PC-9 (cell line): ENCODE results near the gene TMTC2. TPM values are rescaled to one million over a fixed set of nuclear protein-coding genes. Genes with fewer than 3 reads are reported as not detected.

Experiments
- BruUV-seq: library from RNA; stranded (reverse); fragments of 400-500 nt; replicated peaks from 2 replicates; lab custom pipeline; 2021; lab: Mats Ljungman, UMichigan
- CTCF ChIA-PET: fragments of 300-600 bp; sonication (Branson Sonifier 250); formaldehyde crosslinking; loops from one replicate; lab custom pipeline; 2022; ENCODE audit warnings: antibody characterized with exemption; lab: Charles Lee
- POLR2A ChIA-PET: fragments of 300-600 bp; sonication (Branson Sonifier 250); formaldehyde crosslinking; loops from one replicate; lab custom pipeline; 2022; ENCODE audit warnings: antibody characterized with exemption; ENCODE audit not compliant: unreplicated experiment; lab: Charles Lee
- DNase-seq, 2 experiments: peaks; one replicate each; pipeline versions ENCODE4 v3.0.0 to v3.0.0-alpha.2; 2015 to 2022; ENCODE audit warnings: mixed read lengths in 1 of 2
- H2AFZ ChIP-seq: fragments of 200-600 bp; sonication (generic); 2 replicates; pipeline ENCODE4 v1.8.1; 2017; ENCODE audit warnings: antibody characterized with exemption
- H3F3A ChIP-seq: fragments of 200-600 bp; sonication (generic); 2 replicates; pipeline ENCODE4 v1.8.1; 2017; ENCODE audit warnings: antibody characterized with exemption, mild to moderate bottlenecking, low read depth; ENCODE audit not compliant: insufficient read depth
- H3K27ac ChIP-seq: fragments of 200-600 bp; sonication (generic); 2 replicates; pipeline ENCODE4 v1.6.1; 2016; ENCODE audit warnings: mixed run types
- H3K27me3 ChIP-seq: fragments of 200-600 bp; sonication (generic); 2 replicates; pipeline ENCODE4 v1.6.1; 2016; ENCODE audit warnings: low read depth, mixed run types; ENCODE audit not compliant: insufficient read depth
- H3K36me3 ChIP-seq: fragments of 200-600 bp; sonication (generic); 2 replicates; pipeline ENCODE4 v1.6.1; 2016; ENCODE audit warnings: low read depth, mixed run types
- H3K4me1 ChIP-seq: fragments of 200-600 bp; sonication (generic); replicated peaks from 2 replicates; pipeline ENCODE4 v1.6.1; 2016; ENCODE audit warnings: mixed run types; ENCODE audit not compliant: insufficient read depth
- H3K4me2 ChIP-seq: fragments of 200-600 bp; sonication (generic); 2 replicates; pipeline ENCODE4 v1.6.1; 2017; ENCODE audit warnings: mixed run types
- H3K4me3 ChIP-seq: fragments of 200-600 bp; sonication (generic); 2 replicates; pipeline ENCODE4 v1.6.1; 2016; ENCODE audit warnings: mixed run types
- H3K79me2 ChIP-seq: fragments of 200-600 bp; sonication (generic); 2 replicates; pipeline ENCODE4 v1.6.1; 2017; ENCODE audit warnings: low read depth, mixed run types
- H3K9me2 ChIP-seq: fragments of 200-600 bp; sonication (generic); 2 replicates; pipeline ENCODE4 v1.8.1; 2017; ENCODE audit warnings: mild to moderate bottlenecking; ENCODE audit not compliant: insufficient read depth
- H3K9me3 ChIP-seq: fragments of 200-600 bp; sonication (generic); 2 replicates; pipeline ENCODE4 v1.8.1; 2016; ENCODE audit warnings: low read depth; ENCODE audit not compliant: insufficient read depth
- H4K20me1 ChIP-seq: fragments of 200-600 bp; sonication (generic); 2 replicates; pipeline ENCODE4 v1.8.1; 2017; ENCODE audit not compliant: insufficient read depth
- EZH2 ChIP-seq: fragments of 200-600 bp; sonication (generic); IDR thresholded peaks from 2 replicates; pipeline ENCODE4 v1.8.0; 2017; ENCODE audit warnings: antibody characterized with exemption, low read depth
- intact Hi-C: fragments of 100-400 bp; cut with micrococcal nuclease; formaldehyde crosslinking; loops from one replicate; pipeline ENCODE4 v1.10.0; 2022; ENCODE audit not compliant: unreplicated experiment
- total RNA-seq: library from RNA; stranded (reverse); gene quantifications from 2 replicates; pipeline ENCODE4 v1.2.3, GENCODE V29; 2021
- TF ChIP-seq, protein P1 (sequence below): fragments of 200-600 bp; sonication (generic); conservative IDR thresholded peaks from 2 replicates; pipeline ENCODE4 v1.6.1; 2017; ENCODE audit warnings: mixed run types, antibody characterized with exemption, mild to moderate bottlenecking, moderate library complexity

Gene TMTC2
- total RNA-seq, 1 experiment from 2014 or later: 8.6 TPM

DNA sequence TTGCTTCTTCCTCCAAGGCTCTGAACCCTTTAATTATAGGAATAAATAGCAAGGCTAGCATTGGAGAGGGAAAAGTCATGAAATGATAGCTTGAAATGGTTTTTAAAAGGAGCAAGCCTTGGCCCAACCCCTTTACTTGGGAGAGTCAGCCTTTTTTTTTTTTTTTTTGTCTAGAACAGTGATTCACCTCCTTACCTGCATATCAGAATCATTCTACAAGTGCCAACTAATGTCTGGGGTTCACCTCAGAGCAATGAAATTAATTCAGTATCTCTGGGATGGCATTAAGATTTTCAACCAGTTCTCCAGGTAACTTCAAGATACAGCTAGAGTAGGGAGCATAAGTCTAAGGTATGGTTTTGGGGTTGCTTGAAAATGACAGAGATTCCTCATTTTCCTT is 41.3 kb upstream of the TMTC2 start:
- Histone ChIP-seq H3K36me3 (no peaks in the 10 kb centered on the region), H2AFZ (no peak overlapping the region), H4K20me1 (no peaks in the 10 kb centered on the region), H3K4me3 (no peak overlapping the region), H3K79me2 (no peaks in the 10 kb centered on the region), H3K9me2 (no peaks in the 10 kb centered on the region), H3K9me3 (no peaks in the 10 kb centered on the region), H3K4me1 (peaks cover 9% of the 10 kb centered on the region), H3K27me3 (no peaks in the 10 kb centered on the region), H3F3A (peaks cover 8% of the 10 kb centered on the region), H3K27ac (no peak overlapping the region), H3K4me2 (no peak overlapping the region)
- ChIA-PET CTCF (no interaction called here), POLR2A (no interaction called here)
- TF ChIP-seq EZH2: no peak
- TF ChIP-seq, protein P1, sequence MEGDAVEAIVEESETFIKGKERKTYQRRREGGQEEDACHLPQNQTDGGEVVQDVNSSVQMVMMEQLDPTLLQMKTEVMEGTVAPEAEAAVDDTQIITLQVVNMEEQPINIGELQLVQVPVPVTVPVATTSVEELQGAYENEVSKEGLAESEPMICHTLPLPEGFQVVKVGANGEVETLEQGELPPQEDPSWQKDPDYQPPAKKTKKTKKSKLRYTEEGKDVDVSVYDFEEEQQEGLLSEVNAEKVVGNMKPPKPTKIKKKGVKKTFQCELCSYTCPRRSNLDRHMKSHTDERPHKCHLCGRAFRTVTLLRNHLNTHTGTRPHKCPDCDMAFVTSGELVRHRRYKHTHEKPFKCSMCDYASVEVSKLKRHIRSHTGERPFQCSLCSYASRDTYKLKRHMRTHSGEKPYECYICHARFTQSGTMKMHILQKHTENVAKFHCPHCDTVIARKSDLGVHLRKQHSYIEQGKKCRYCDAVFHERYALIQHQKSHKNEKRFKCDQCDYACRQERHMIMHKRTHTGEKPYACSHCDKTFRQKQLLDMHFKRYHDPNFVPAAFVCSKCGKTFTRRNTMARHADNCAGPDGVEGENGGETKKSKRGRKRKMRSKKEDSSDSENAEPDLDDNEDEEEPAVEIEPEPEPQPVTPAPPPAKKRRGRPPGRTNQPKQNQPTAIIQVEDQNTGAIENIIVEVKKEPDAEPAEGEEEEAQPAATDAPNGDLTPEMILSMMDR: no peak
- intact Hi-C loops: no loop called here
- BruUV-seq: no TSS peak
- DNase-seq: no peak

- CTCF ChIA-PET: no interaction called here
- POLR2A ChIA-PET: no interaction called here
Measured at GRCh38 chr12:82647853-82648252, 38.9 kb upstream of the TMTC2 start.

DNA sequence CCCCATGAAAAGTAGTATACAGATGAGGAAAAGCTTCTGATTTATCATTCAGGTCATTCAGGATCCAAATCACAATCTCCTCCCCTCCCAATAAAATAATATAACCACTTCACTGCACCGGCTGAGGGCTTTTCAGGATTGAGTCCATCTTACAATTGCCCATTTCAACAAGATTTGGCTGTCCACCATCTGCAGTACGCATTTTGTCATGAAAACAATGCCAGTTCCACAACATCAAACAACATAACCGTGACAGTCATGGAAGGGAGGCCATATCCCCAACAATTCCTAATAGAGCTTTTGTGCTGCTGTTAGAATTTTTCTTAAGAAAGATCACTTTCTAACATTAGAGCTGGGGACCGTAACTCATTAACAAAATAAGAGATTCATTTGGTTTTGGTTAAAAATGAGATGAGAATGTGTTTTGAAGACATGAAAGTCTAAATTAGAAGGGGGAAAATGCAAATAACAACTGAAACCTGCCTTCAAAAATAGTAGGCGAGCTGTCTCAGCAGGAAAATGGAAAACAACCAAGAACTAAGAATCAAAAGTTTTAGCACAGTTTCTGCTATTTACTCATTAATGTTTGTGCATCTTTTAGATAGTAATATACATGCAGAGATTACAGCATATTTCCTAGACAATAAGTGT is 38.3 kb upstream of the TMTC2 start:
- DNase-seq: no peak
- H3K79me2 ChIP-seq: no peaks in the 10 kb centered on the region
- peaks cover 21% of the 10 kb centered on the region for H3F3A ChIP-seq
- CTCF ChIA-PET: no interaction called here
- H3K4me3 ChIP-seq: no peak overlapping the region
- no peak overlapping the region for H3K4me2 ChIP-seq
- no peaks in the 10 kb centered on the region for H4K20me1 ChIP-seq
- no peaks in the 10 kb centered on the region for H3K36me3 ChIP-seq
- H3K9me2 ChIP-seq: no peaks in the 10 kb centered on the region
- no peak overlapping the region for H2AFZ ChIP-seq
- TF ChIP-seq EZH2: no peak
- TF ChIP-seq, protein P1: no peak
- intact Hi-C loops: no loop called here
- peaks cover 26% of the 10 kb centered on the region for H3K4me1 ChIP-seq
- no peaks in the 10 kb centered on the region for H3K27me3 ChIP-seq
- no peak overlapping the region for H3K27ac ChIP-seq
- POLR2A ChIA-PET: no interaction called here
- no peaks in the 10 kb centered on the region for H3K9me3 ChIP-seq
- no TSS peak for BruUV-seq

More at GRCh38 chr12:82647853-82648252, 38.9 kb upstream of the TMTC2 start:
- Histone ChIP-seq H4K20me1 (no peaks in the 10 kb centered on the region), H2AFZ (no peak overlapping the region), H3K36me3 (no peaks in the 10 kb centered on the region), H3K27ac (no peak overlapping the region), H3K9me3 (no peaks in the 10 kb centered on the region), H3K4me3 (no peak overlapping the region), H3K4me1 (peaks cover 26% of the 10 kb centered on the region), H3K27me3 (no peaks in the 10 kb centered on the region), H3K4me2 (no peak overlapping the region), H3F3A (peaks cover 21% of the 10 kb centered on the region), H3K9me2 (no peaks in the 10 kb centered on the region), H3K79me2 (no peaks in the 10 kb centered on the region)
- BruUV-seq: no TSS peak
- TF ChIP-seq, protein P1: no peak
- TF ChIP-seq EZH2: no peak
- intact Hi-C loops: no loop called here
- no peak for DNase-seq
